AG10803 (cell line): ENCODE data around the gene ARL5A.
A peak's percentile ranks its signal among the peaks of the same experiment; 100 is the strongest.

ENCODE experiments used
- DNase-seq: peaks from one replicate; pipeline ENCODE4 v3.0.0; 2010; ENCODE audit warnings: low read depth
- H3K4me3 ChIP-seq: 2 replicates; pipeline ENCODE4 v1.5.1; 2011; ENCODE audit warnings: mild to moderate bottlenecking, low read length, control low read depth
- CTCF ChIP-seq: conservative IDR thresholded peaks from 2 replicates; pipeline ENCODE4 v1.5.1; 2011; ENCODE audit warnings: mild to moderate bottlenecking, low read length, control low read depth, inconsistent platforms

ARL5A gene

GRCh38 chr2:151810489-151810888 lies 17.7 kb downstream of the ARL5A start:
- no peak for TF ChIP-seq CTCF
- no peak for DNase-seq
- no peak overlapping the region for H3K4me3 ChIP-seq

GRCh38 chr2:151809073-151809383 lies 19.2 kb downstream of the ARL5A start:
- DNase-seq, result no peak
- no peak overlapping the region for H3K4me3 ChIP-seq
- no peak for TF ChIP-seq CTCF

GRCh38 chr2:151808258-151809072 lies 19.8 kb downstream of the ARL5A start:
- H3K4me3 ChIP-seq, result no peak overlapping the region
- TF ChIP-seq CTCF, result peak; percentile 58
- peak; percentile 49 for DNase-seq

- TF ChIP-seq CTCF, result no peak
- H3K4me3 ChIP-seq, result no peak overlapping the region
- no peak for DNase-seq
These were observed 22.3 kb downstream of the ARL5A start for GRCh38 chr2:151805961-151806360.

GRCh38 chr2:151805343-151805742 lies 22.9 kb downstream of the ARL5A start:
- no peak overlapping the region for H3K4me3 ChIP-seq
- TF ChIP-seq CTCF, result no peak
- no peak for DNase-seq

- no peak for TF ChIP-seq CTCF
- no peak for DNase-seq
- H3K4me3 ChIP-seq, result no peak overlapping the region
These were observed 24.4 kb downstream of the ARL5A start for GRCh38 chr2:151803811-151804210.

- DNase-seq, result no peak
- TF ChIP-seq CTCF, result no peak
- no peak overlapping the region for H3K4me3 ChIP-seq
These were observed 25.9 kb downstream of the ARL5A start for GRCh38 chr2:151802315-151802714.
